GM13976 (cell line): ENCODE results near the gene CYP11A1.

Experiments used
- DNase-seq: peaks from one replicate; pipeline ENCODE4 v3.0.0; 2012; ENCODE audit warnings: low spot score
- in situ Hi-C: fragments of 300-500 bp; cut with MboI; formaldehyde crosslinking; loops from one replicate; pipeline ENCODE4 v1.12.0; 2022; ENCODE audit warnings: low sequenced_read_pairs, mixed read lengths, inconsistent platforms; ENCODE audit not compliant: unreplicated experiment
- TF ChIP-seq, protein P1 (sequence below): IDR thresholded peaks from 2 replicates; pipeline ENCODE4 v1.5.1; 2012; ENCODE audit warnings: borderline replicate concordance, mild to moderate bottlenecking; ENCODE audit not compliant: insufficient read depth; ENCODE audit errors: extremely low read depth, missing control alignments, control extremely low read depth

Gene CYP11A1

DNA sequence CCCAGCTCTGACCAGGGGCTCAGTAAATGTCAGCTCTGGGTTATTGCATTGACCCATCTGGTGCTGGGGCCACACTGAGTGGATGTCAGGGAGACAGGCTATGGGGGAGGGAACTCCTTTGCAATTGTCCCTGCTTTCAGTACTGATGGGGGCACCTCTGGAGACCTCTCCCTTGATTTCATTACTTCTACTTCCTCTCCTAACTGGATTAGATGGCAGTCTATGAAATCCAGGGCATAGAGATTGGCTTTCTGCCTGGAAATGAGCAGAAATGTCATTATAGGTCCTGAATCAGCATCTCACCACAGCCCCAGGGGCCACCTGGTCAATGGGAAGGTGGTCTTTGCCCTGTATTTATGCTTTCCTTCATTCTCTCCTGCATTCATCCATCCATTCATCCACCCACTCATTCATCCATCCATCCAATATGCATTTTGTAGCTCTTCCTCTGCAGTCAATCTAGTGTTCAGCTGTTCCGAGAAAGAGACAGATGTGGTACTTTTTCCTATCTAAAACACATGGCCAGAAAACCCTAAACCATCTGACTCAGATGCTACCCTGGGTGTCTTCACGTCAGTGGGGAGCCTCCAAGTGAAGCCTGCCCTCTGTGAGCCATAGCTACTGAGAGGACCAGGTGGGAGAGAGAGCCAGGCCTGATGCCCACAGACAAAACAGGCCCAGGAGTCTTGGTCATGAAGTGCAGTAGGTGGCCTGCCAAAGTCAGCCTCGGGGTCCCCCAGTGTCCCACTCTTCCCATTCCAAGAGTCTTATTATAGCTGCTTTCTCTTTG, 74.2 kb downstream of the CYP11A1 start:
- in situ Hi-C loops: no loop called here
- TF ChIP-seq, protein P1, sequence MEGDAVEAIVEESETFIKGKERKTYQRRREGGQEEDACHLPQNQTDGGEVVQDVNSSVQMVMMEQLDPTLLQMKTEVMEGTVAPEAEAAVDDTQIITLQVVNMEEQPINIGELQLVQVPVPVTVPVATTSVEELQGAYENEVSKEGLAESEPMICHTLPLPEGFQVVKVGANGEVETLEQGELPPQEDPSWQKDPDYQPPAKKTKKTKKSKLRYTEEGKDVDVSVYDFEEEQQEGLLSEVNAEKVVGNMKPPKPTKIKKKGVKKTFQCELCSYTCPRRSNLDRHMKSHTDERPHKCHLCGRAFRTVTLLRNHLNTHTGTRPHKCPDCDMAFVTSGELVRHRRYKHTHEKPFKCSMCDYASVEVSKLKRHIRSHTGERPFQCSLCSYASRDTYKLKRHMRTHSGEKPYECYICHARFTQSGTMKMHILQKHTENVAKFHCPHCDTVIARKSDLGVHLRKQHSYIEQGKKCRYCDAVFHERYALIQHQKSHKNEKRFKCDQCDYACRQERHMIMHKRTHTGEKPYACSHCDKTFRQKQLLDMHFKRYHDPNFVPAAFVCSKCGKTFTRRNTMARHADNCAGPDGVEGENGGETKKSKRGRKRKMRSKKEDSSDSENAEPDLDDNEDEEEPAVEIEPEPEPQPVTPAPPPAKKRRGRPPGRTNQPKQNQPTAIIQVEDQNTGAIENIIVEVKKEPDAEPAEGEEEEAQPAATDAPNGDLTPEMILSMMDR: no peak
- DNase-seq: no peak

DNA sequence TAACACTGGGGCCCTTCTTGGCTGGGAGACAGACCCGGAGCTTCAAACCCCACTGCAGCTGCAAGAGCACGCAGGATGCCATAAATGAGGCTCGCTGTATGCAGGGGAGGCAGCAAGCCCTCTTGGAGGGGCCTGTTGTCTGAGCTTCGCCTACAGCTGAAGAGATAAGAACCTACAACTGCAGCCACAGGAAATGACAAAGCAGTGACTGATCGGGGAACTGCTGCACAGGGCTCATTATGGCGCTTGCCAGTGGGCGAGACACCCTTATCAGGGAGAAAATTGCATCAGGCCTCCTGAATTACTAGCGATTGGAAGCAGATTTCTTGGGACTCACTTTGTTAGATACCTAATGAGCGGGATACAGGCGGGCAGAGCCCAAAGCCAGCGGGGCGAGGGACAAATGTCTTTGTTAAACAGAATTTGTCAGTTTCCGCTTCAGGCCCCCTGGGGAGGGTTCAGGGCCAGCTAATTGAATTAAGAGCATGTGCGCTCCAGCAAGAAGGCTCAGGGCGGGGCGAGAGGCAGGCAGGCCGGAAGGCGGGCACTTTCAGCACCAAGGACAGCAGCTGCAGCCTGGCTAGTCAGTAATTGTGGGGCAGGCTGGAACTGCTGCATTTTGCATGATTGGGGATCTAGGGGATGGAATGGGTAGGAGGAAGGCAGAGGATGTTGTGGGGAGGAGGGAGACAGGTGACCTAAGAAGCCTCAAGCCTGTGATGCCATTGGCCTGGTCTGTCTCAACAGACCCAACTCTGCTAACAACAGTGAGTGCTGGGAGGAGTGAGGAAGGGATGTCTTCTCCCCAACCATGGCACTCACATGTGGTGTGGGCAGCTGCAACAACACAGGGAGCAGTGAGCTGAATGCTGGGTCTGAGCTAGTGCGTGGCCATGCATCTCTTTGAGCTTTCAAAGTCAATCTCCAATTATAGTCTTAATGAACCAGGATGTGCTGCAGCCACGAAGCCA, 76.1 kb downstream of the CYP11A1 start:
- TF ChIP-seq, protein P1: no peak
- peak; percentile 88 for DNase-seq
- in situ Hi-C loops: no loop called here

DNA sequence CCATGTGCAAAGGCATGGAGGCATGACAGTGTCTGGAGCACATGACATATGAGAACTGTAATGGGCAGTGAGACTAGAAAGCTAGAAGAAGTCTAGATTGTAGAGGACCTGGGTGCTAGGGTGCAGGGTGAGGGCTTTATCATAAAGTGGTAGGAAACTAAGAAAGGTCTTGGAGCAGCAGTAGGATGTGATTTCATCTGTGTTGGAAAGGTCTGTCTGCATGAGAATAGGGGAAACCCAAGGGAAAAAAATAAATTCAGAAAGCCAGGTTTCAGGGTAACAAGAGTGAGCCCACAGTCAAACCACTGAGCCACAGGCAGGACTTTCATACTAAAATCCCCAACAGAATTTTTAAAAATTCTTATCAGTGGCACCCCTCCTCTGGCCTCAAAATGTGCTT, 76.8 kb downstream of the CYP11A1 start:
- in situ Hi-C loops: no loop called here
- TF ChIP-seq, protein P1: no peak
- no peak for DNase-seq

DNA sequence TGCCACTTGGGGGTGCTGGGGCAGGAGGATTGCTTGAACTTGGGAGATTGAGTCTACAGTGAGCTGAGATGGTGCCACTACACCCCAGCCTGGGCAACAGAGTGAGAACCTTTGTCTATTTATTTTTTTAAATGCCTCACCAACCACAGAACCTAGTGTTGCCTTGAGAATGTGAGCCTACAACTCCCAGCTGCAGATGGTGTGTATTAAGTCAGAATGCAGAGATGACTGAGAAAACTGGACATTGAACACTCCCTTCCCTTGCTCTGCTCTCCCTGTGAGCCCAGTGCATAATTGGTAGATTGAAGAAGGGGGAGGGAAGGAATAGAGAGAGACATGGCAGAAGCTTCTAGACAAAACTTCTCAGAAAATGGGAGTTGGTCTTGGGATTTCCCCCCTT, 77.8 kb downstream of the CYP11A1 start:
- TF ChIP-seq, protein P1: no peak
- in situ Hi-C loops: no loop called here
- no peak for DNase-seq
